MM.1S (cell line): ENCODE results near the gene MYZAP.

Experiments
- DNase-seq: peaks from one replicate; pipeline ENCODE4 v3.0.0-alpha.2; 2015
- H2AFZ ChIP-seq: fragments of 300-600 bp; sonication (generic); 2 replicates; pipeline ENCODE4 v1.6.0; 2016; ENCODE audit warnings: antibody characterized with exemption, low read length
- H3F3A ChIP-seq: fragments of 300-600 bp; sonication (generic); 2 replicates; pipeline ENCODE4 v1.6.1; 2016; ENCODE audit warnings: mild to moderate bottlenecking, antibody characterized with exemption, low read length, moderate library complexity, mixed read lengths; ENCODE audit not compliant: insufficient read depth
- H3K27ac ChIP-seq: fragments of 300-600 bp; sonication (generic); 2 replicates; pipeline ENCODE4 v1.5.1; 2016; ENCODE audit warnings: mild to moderate bottlenecking, low read length
- H3K27me3 ChIP-seq: fragments of 300-600 bp; sonication (generic); replicated peaks from 2 replicates; pipeline ENCODE4 v1.6.0; 2016; ENCODE audit warnings: low read length; ENCODE audit not compliant: insufficient read depth
- H3K36me3 ChIP-seq: fragments of 300-600 bp; sonication (generic); replicated peaks from 2 replicates; pipeline ENCODE4 v1.6.1; 2016; ENCODE audit warnings: mild to moderate bottlenecking, low read length, mixed read lengths; ENCODE audit not compliant: insufficient read depth
- H3K4me1 ChIP-seq: fragments of 300-600 bp; sonication (generic); 2 replicates; pipeline ENCODE4 v1.6.1; 2016; ENCODE audit warnings: low read length, mixed read lengths
- H3K4me2 ChIP-seq: fragments of 300-600 bp; sonication (generic); 2 replicates; pipeline ENCODE4 v1.6.0; 2016; ENCODE audit warnings: low read depth, low read length
- H3K4me3 ChIP-seq: fragments of 300-600 bp; sonication (generic); 2 replicates; pipeline ENCODE4 v1.5.1; 2016; ENCODE audit warnings: low read length, mixed read lengths
- H3K79me2 ChIP-seq: fragments of 300-600 bp; sonication (generic); 2 replicates; pipeline ENCODE4 v1.6.1; 2016; ENCODE audit warnings: mixed run types, low read length, mixed read lengths
- H3K9ac ChIP-seq: fragments of 300-600 bp; sonication (generic); 2 replicates; pipeline ENCODE4 v1.6.1; 2016; ENCODE audit warnings: low read length, mixed read lengths
- H3K9me2 ChIP-seq: fragments of 300-600 bp; sonication (generic); replicated peaks from 2 replicates; pipeline ENCODE4 v1.6.1; 2016; ENCODE audit warnings: mild to moderate bottlenecking, low read length, mixed read lengths; ENCODE audit not compliant: insufficient read depth
- H3K9me3 ChIP-seq: fragments of 300-600 bp; sonication (generic); replicated peaks from 2 replicates; pipeline ENCODE4 v1.6.1; 2016; ENCODE audit warnings: mild to moderate bottlenecking, low read length, mixed read lengths; ENCODE audit not compliant: insufficient read depth
- H4K20me1 ChIP-seq: fragments of 300-600 bp; sonication (generic); 2 replicates; pipeline ENCODE4 v1.6.1; 2016; ENCODE audit warnings: mild to moderate bottlenecking, low read length, moderate library complexity, mixed read lengths; ENCODE audit not compliant: insufficient read depth
- CTCF ChIP-seq: fragments of 300-600 bp; sonication (generic); IDR thresholded peaks from 2 replicates; pipeline ENCODE4 v1.5.1; 2016; ENCODE audit warnings: antibody characterized with exemption, low read length, mixed read lengths
- EZH2 ChIP-seq: fragments of 300-600 bp; sonication (generic); optimal IDR thresholded peaks from 2 replicates; pipeline ENCODE3; 2017; ENCODE audit warnings: low read depth, mild to moderate bottlenecking, antibody characterized with exemption, low read length, mixed read lengths
- EZH2phosphoT487 ChIP-seq: fragments of 300-600 bp; sonication (generic); IDR thresholded peaks from 2 replicates; pipeline ENCODE4 v1.6.1; 2018; ENCODE audit warnings: antibody characterized with exemption, low read length

Gene MYZAP

GRCh38 chr15:57731530-57732103 lies 139.9 kb downstream of the MYZAP start:
- H4K20me1 ChIP-seq, result no peaks in the 10 kb centered on the region
- no peak overlapping the region for H3K9ac ChIP-seq
- H3K9me2 ChIP-seq, result no peaks in the 10 kb centered on the region
- no peaks in the 10 kb centered on the region for H3K27me3 ChIP-seq
- no peaks in the 10 kb centered on the region for H3K9me3 ChIP-seq
- H2AFZ ChIP-seq, result no peak overlapping the region
- H3K4me1 ChIP-seq, result no peaks in the 10 kb centered on the region
- H3F3A ChIP-seq, result no peaks in the 10 kb centered on the region
- H3K4me3 ChIP-seq, result no peak overlapping the region
- H3K27ac ChIP-seq, result no peak overlapping the region
- DNase-seq, result no peak
- no peaks in the 10 kb centered on the region for H3K36me3 ChIP-seq
- TF ChIP-seq EZH2phosphoT487 (no peak), EZH2 (no peak), CTCF (no peak)
- H3K4me2 ChIP-seq, result no peak overlapping the region
- no peaks in the 10 kb centered on the region for H3K79me2 ChIP-seq

- no peaks in the 10 kb centered on the region for H3F3A ChIP-seq
- no peaks in the 10 kb centered on the region for H3K9me2 ChIP-seq
- TF ChIP-seq CTCF (peak; percentile 90), EZH2 (no peak)
- no peak overlapping the region for H3K27ac ChIP-seq
- H3K9me3 ChIP-seq, result no peaks in the 10 kb centered on the region
- no peaks in the 10 kb centered on the region for H3K79me2 ChIP-seq
- DNase-seq, result peak; percentile 56
- no peaks in the 10 kb centered on the region for H3K4me1 ChIP-seq
- H4K20me1 ChIP-seq, result no peaks in the 10 kb centered on the region
- no peak overlapping the region for H3K4me3 ChIP-seq
- H3K4me2 ChIP-seq, result no peak overlapping the region
- no peak overlapping the region for H3K9ac ChIP-seq
- H3K36me3 ChIP-seq, result no peaks in the 10 kb centered on the region
- no peaks in the 10 kb centered on the region for H3K27me3 ChIP-seq
- H2AFZ ChIP-seq, result no peak overlapping the region
These were observed 141.0 kb downstream of the MYZAP start for GRCh38 chr15:57732526-57733331.

- Histone ChIP-seq H3K79me2 (no peaks in the 10 kb centered on the region), H3K4me2 (no peak overlapping the region), H3K9me3 (no peaks in the 10 kb centered on the region), H3K9ac (no peak overlapping the region), H3F3A (no peaks in the 10 kb centered on the region), H3K4me3 (no peak overlapping the region), H3K27me3 (no peaks in the 10 kb centered on the region), H2AFZ (no peak overlapping the region), H4K20me1 (no peaks in the 10 kb centered on the region), H3K9me2 (no peaks in the 10 kb centered on the region), H3K27ac (no peak overlapping the region), H3K36me3 (no peaks in the 10 kb centered on the region), H3K4me1 (no peaks in the 10 kb centered on the region)
- TF ChIP-seq EZH2phosphoT487 (no peak), CTCF (no peak), EZH2 (no peak)
- DNase-seq, result no peak
These were observed 143.2 kb downstream of the MYZAP start for GRCh38 chr15:57734860-57735259.
